GM18858 (cell line): Measurements from ENCODE around the gene CIITA.
"Not testable (repeated sequence)": the region's sequence is repeated elsewhere in the genome, so short reads cannot be mapped to it uniquely, and the experiment has no call there.

Experiments used
- ATAC-seq: cut with Tn5 transposase; IDR thresholded peaks from one replicate; pipeline ENCODE4 v1.9.1; 2021; ENCODE audit not compliant: unreplicated experiment

The CIITA gene

DNA sequence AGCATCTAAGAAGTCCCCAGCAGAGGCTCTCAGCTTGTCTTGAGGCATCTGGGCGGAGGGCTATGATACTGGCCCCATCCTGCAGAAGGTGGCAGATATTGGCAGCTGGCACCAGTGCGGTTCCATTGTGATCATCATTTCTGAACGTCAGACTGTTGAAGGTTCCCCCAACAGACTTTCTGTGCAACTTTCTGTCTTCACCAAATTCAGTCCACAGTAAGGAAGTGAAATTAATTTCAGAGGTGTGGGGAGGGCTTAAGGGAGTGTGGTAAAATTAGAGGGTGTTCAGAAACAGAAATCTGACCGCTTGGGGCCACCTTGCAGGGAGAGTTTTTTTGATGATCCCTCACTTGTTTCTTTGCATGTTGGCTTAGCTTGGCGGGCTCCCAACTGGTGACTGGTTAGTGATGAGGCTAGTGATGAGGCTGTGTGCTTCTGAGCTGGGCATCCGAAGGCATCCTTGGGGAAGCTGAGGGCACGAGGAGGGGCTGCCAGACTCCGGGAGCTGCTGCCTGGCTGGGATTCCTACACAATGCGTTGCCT lies at the start of gene CIITA:
Gene CIITA (plus strand): TSS at position 404 of the 543 bp plus-strand sequence. CDS start 129 bp downstream, at position 533.
- peak; percentile 52 for ATAC-seq

DNA sequence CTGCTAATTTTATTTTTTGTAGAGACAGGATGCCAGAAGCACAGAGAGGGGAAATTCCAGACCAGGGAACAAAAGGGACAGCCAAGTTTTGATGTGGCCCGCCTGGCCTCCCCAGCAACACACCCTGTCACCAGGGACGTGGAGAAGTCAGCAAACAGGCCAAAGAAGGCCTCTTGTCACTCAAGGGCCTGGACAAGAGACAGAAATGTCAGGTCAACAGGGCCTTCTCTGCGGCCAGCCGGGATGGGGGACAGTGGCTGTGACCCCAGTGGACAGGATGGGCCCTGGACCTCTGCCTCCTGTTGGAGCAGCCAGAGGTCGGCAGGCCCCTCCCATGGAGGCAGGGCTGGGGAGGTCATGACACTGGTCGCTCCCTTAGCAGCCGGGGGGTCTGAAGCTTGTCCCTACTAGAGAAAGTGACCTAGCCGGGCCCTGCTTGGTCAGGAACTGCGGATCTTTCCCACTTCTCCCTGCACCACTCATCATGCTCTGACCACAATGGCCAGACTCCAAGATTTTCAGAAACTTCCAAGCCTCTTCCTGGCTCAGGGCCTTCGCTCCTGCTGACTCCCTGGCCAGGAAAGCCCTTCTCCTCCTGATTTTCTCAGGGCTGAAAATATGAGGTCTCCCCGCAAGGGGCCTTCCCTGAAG lies 49.2 kb upstream of the CIITA start:
- ATAC-seq: no peak

- no peak for ATAC-seq
These were observed 48.1 kb upstream of the CIITA start for GRCh38 chr16:10828851-10829366.

DNA sequence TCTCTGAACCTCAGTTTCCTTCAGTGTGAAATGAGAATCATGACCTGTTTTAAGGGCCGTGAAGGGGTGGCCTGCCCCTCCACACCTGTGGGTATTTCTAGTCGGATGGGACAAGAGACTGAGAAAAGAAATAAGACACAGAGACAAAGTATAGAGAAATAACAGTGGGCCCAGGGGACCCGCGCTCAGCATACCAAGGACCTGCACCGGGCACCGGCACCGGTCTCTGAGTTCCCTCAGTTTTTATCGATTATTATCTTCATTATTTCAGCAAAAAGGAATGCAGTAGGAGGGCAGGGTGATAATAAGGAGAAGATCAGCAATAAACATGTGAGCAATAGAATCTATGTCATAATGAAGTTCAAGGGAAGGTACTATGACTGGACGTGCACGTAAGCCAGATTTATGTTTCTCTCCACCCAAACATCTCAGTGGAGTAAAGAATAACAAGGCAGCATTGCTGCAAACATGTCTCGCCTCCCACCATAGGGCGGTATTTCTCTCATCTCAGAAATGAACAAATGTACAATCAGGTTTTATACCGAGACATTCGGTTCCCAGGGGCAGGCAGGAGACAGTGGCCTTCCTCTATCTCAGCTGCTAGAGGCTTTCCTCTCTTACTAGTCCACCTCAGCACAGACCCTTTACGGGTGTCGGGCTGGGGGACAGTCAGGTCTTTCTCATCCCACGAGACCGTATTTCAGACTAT lies 47.5 kb upstream of the CIITA start:
- ATAC-seq: not testable (repeated sequence)

GRCh38 chr16:10830240-10830639 lies 46.8 kb upstream of the CIITA start:
- ATAC-seq: not testable (repeated sequence)

DNA sequence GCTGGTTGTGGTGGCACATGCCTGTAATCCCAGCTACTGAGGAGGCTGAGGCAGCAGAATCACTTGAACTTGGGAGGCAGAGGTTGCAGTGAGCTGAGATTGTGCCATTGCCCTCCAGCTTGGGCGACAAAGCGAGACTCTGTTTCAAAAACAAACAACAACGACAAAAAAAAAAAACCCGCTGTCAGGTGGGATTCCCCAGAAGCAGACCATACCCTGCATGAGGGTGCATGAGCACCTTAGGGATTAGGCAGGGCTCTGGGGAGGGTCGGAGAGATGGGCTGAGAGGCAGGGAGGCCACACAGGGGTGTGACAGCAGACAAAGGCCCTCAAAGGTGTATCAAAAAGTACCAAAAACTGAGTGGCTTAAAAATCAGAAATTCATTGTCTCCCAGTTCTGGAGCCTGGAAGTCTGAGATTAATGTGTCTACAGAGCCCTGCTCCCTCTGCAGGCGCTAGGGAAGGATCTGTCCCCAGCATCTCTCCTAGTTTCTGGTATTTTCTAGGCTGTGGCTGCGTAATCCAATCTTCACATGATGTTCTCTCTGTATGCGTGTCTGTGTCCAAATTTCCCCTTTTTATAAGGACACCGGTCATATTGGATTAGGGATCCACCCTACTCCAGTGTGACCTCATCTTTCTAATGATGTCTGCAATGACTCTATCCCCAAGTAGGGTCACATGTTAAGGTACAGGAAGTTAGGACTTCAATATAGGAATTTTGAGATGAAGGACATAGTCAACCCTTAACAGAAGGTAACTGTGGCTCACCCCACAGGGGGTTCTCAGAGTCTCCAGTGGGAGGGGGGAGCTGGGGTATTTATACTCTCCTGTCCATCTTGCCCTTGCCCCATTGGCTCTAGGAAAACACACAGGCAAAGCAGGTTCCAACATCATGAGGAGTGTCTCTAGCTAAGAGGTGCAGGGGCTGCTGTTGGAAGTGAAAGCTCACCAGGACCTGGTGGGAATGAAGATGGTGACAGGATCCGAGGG lies 44.8 kb upstream of the CIITA start:
- no peak for ATAC-seq

DNA sequence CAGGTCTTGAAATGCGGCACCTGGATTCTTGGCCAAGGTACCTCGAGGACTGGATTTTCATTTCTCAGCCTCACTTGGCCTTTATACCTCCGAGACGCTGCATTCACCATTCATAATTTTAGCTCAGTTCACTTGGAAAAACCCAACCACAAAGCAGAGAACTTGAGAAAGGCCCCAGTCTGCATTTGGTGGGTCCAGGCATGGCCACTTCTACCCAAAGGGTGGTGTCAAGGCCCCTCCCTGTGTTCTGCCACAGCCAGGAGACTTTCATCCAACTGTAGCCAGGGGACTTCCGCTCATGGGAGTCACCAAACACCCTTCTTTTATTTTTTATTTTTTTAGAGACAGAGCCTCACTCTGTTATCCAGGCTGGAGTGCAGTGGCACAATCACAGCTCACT lies 43.7 kb upstream of the CIITA start:
- ATAC-seq: no peak

- ATAC-seq: no peak
These were observed 42.9 kb upstream of the CIITA start for GRCh38 chr16:10834130-10834529.

DNA sequence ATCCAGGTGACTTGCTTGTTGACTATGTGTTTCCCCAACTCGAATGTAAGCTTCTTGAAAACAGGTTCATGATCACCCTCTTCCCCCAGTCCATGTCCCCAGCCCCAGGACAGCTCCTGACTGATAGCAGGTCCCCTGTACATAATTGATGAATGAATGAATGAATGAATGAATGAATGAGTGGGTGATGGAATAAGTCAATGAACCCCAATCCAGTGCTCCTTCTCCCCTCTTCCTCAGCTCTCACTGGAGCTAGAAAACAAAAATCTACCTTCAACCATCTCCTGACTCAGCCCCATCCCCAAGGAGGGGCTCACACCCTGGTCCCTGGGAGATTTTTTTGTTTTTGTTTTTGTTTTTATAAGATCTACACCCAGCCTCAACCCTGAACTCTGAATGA lies 42.2 kb upstream of the CIITA start:
- no peak for ATAC-seq

DNA sequence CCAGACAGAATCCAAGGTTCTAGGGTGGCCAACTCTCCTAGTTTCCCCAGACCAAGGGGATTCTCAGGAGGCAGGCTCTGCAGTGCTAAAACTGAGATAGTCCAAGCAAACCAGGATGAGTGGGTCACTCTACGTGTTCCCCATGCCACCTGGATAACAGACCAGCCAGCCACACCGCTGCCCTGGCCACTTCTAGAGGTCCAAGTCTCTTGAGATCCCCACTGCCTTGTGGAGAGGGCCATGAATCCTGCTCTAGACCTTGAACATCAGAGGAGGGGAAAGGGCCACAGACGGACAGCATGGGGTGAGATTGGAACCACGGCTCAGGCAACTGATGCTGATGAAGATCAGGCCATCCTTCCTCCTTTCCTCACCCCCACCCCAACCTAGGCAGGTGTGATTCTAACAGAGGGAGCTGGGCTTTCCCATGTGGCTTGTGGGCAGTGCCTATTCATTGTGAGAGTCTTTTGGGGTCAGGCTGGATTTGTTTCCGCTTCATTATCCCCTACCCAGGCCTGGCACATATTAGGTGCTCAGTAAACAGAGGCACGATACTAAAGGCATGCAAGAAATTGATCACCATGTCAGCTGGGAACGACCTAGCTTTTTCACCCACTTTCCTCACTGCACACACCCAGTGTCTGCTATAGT lies 41.6 kb upstream of the CIITA start:
- ATAC-seq: peak; percentile 40

GRCh38 chr16:10836174-10836853 lies 40.7 kb upstream of the CIITA start:
- ATAC-seq: no peak

- no peak for ATAC-seq
These were observed 38.3 kb upstream of the CIITA start for GRCh38 chr16:10838621-10839278.

GRCh38 chr16:10839279-10839666 lies 37.7 kb upstream of the CIITA start:
- ATAC-seq: no peak

- ATAC-seq: no peak
These were observed 36.3 kb upstream of the CIITA start for GRCh38 chr16:10840703-10841102.

GRCh38 chr16:10846213-10846998 lies 30.6 kb upstream of the CIITA start:
- ATAC-seq: no peak

DNA sequence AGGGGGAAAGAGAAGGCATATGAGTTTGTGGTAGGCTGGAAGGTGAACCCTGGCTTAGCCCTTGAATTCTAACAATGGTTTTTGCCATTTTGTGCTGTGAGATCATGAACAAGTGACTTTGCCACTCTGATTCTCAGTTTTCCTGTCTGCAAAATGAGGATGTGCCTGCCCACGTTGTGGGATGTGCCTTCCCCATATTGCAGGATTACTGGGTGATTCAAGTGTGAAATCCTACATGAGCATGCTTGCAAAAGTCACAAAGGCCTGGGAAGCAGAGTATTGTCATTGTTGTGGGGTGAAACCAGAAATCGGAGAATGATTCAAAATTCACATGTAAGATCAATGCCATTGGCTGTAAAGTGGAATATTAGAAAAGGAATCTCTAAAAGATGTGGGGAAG lies 29.8 kb upstream of the CIITA start:
- ATAC-seq: no peak

DNA sequence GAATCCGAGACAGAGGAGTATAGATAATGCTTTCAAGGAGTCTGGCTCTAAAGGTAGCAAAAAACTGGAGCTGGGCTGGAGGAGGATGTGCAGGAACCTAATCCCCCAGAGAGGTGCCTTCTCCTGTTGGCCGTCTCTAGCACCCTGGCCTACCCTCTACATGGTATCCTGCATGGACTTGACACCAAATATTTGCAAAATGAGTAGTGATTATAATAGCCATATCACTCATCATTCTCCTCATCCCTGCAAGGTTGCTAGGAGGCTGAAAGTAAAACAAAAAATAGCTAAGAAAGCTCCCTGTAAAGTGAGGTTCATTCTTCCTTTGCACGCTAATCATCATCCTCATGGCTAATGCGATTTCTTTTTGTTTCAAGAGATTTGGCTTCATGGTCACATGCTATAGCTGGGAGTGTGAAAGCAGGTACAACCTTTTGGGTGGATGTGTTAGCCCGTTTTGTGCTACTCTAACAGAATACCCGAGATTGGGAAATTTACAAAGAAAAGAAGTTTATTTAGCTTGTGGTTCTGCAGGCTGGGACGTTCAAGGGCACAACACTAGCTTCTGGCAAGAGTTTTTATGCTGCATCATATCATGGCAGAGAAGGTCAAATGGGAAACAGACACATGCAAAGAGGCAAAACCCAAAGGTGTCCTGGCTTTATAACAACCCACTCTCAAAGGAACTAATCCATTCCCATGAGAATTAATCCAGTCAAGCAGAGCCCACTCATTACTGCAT lies 27.1 kb upstream of the CIITA start:
- no peak for ATAC-seq

- ATAC-seq: no peak
These were observed 26.5 kb upstream of the CIITA start for GRCh38 chr16:10850478-10850850.
